Measurements from ENCODE around the gene CWC27.

DNA sequence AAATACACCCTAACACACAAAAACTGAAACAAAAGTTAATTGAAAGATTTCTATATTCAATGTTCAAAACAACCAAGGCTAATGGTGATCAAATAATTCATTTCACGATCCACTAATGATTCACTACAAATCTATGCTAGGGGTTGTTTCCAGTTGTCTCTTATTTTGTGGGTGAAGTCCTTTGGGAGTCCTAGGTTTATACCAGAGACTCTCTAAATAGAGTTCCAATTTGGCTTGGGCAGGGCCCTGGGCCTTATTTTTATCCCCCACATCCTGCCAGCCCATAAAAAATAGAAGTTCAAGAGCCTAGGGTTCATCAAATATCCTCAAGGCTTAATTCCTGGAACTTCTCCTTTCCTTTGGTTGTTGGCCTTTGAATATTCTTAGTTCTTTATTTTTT is 26.3 kb upstream of the CWC27 start:
- TF ChIP-seq, protein P1, sequence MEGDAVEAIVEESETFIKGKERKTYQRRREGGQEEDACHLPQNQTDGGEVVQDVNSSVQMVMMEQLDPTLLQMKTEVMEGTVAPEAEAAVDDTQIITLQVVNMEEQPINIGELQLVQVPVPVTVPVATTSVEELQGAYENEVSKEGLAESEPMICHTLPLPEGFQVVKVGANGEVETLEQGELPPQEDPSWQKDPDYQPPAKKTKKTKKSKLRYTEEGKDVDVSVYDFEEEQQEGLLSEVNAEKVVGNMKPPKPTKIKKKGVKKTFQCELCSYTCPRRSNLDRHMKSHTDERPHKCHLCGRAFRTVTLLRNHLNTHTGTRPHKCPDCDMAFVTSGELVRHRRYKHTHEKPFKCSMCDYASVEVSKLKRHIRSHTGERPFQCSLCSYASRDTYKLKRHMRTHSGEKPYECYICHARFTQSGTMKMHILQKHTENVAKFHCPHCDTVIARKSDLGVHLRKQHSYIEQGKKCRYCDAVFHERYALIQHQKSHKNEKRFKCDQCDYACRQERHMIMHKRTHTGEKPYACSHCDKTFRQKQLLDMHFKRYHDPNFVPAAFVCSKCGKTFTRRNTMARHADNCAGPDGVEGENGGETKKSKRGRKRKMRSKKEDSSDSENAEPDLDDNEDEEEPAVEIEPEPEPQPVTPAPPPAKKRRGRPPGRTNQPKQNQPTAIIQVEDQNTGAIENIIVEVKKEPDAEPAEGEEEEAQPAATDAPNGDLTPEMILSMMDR (IDR thresholded peaks at IDR 0.05; ENCODE audit: borderline replicate concordance, extremely low read depth, low read length, poor library complexity, severe bottlenecking) = no peak
- no peak for TF ChIP-seq EZH2 (IDR thresholded peaks at IDR 0.05; ENCODE audit: borderline replicate concordance, low read depth, low read length, severe bottlenecking)

Data from DND-41 (cell line).